HEK293 (cell line): ENCODE data around the gene SEMA3D.

Source experiments
- BCL11B ChIP-seq: fragments of 450-650 bp; formaldehyde crosslinking; IDR thresholded peaks from 2 replicates; pipeline ENCODE4 v1.5.1; 2016; ENCODE audit warnings: low read depth, missing biosample characterization, missing genetic modification characterization
- CTCF ChIP-seq: fragments of 450-650 bp; formaldehyde crosslinking; IDR thresholded peaks from 2 replicates; pipeline ENCODE4 v1.5.1; 2016; ENCODE audit warnings: missing biosample characterization, missing genetic modification characterization
- KLF1 ChIP-seq: fragments of 450-650 bp; formaldehyde crosslinking; IDR thresholded peaks from 2 replicates; pipeline ENCODE4 v1.5.1; 2016; ENCODE audit warnings: missing biosample characterization, missing genetic modification characterization
- KLF8 ChIP-seq: fragments of 450-650 bp; formaldehyde crosslinking; IDR thresholded peaks from 2 replicates; pipeline ENCODE4 v1.5.1; 2016; ENCODE audit warnings: missing biosample characterization, missing genetic modification characterization
- YY1 ChIP-seq: fragments of 450-650 bp; formaldehyde crosslinking; IDR thresholded peaks from 2 replicates; pipeline ENCODE4 v1.5.1; 2018; ENCODE audit warnings: missing biosample characterization, missing genetic modification characterization
- ZBTB8A ChIP-seq: fragments of 450-650 bp; formaldehyde crosslinking; IDR thresholded peaks from 2 replicates; pipeline ENCODE4 v1.5.1; 2016; ENCODE audit warnings: missing biosample characterization, missing genetic modification characterization
- ZFP3 ChIP-seq: fragments of 450-650 bp; formaldehyde crosslinking; IDR thresholded peaks from 2 replicates; pipeline ENCODE4 v1.5.1; 2016; ENCODE audit warnings: low read depth, missing biosample characterization, missing genetic modification characterization
- ZNF24 ChIP-seq: fragments of 450-650 bp; formaldehyde crosslinking; IDR thresholded peaks from 2 replicates; pipeline ENCODE4 v1.5.1; 2016; ENCODE audit warnings: missing biosample characterization, missing genetic modification characterization
- ZNF324 ChIP-seq: fragments of 450-650 bp; formaldehyde crosslinking; IDR thresholded peaks from 2 replicates; pipeline ENCODE4 v1.5.1; 2016; ENCODE audit warnings: missing biosample characterization, missing genetic modification characterization
- ZNF561 ChIP-seq: fragments of 450-650 bp; IDR thresholded peaks from 2 replicates; pipeline ENCODE4 v1.5.1; 2018; ENCODE audit warnings: missing biosample characterization, missing genetic modification characterization, borderline replicate concordance
- ZNF837 ChIP-seq: fragments of 450-650 bp; formaldehyde crosslinking; IDR thresholded peaks from 2 replicates; pipeline ENCODE4 v1.5.1; 2016; ENCODE audit warnings: missing biosample characterization, missing genetic modification characterization

- TF ChIP-seq BCL11B (tag by site-specific recombination) (no peak), KLF8 (tag by site-specific recombination) (no peak), ZNF837 (tag by site-specific recombination) (no peak), ZFP3 (tag by site-specific recombination) (no peak), CTCF (tag by site-specific recombination) (no peak), ZNF561 (tag by site-specific recombination) (no peak), ZNF24 (no peak), ZBTB8A (tag by site-specific recombination) (no peak), YY1 (no peak), ZNF324 (tag by site-specific recombination) (no peak), KLF1 (tag by site-specific recombination) (no peak)
Measured at GRCh38 chr7:85172530-85172941, 14.3 kb downstream of the SEMA3D start.
